Neuron (in vitro differentiated cells): ENCODE data around the gene SYCP2L.
A peak's percentile ranks its signal among the peaks of the same experiment; 100 is the strongest.
"Not testable (repeated sequence)": the region's sequence is repeated elsewhere in the genome, so short reads cannot be mapped to it uniquely, and the experiment has no call there.

Experiments used
- H2AFZ ChIP-seq: one replicate; pipeline ENCODE4 v1.6.1; 2013; ENCODE audit warnings: low read depth, mild to moderate bottlenecking, inconsistent platforms, low read length, moderate library complexity
- H3K27me3 ChIP-seq: one replicate; pipeline ENCODE4 v1.6.1; 2013; ENCODE audit warnings: low read length; ENCODE audit not compliant: insufficient read depth
- H3K36me3 ChIP-seq: one replicate; pipeline ENCODE4 v1.6.1; 2013; ENCODE audit warnings: low read length; ENCODE audit not compliant: insufficient read depth
- H3K4me1 ChIP-seq: one replicate; pipeline ENCODE4 v1.6.1; 2013; ENCODE audit warnings: low read length; ENCODE audit not compliant: insufficient read depth
- H3K4me3 ChIP-seq: 2 replicates; pipeline ENCODE4 v1.5.1; 2013; ENCODE audit warnings: mild to moderate bottlenecking, low read length, moderate library complexity
- H3K9me3 ChIP-seq: one replicate; pipeline ENCODE4 v1.6.1; 2013; ENCODE audit warnings: low read length

SYCP2L gene

GRCh38 chr6:10883312-10884244, 3.3 kb upstream of the SYCP2L start:
- Histone ChIP-seq H2AFZ (no peak overlapping the region), H3K4me1 (peaks cover 9% of the 10 kb centered on the region), H3K27me3 (peaks cover 62% of the 10 kb centered on the region), H3K36me3 (no peaks in the 10 kb centered on the region), H3K9me3 (peaks cover 6% of the 10 kb centered on the region), H3K4me3 (no peak overlapping the region)

GRCh38 chr6:10884245-10884972, 2.4 kb upstream of the SYCP2L start:
- H3K9me3 ChIP-seq: peaks cover 6% of the 10 kb centered on the region
- H3K4me1 ChIP-seq: peaks cover 9% of the 10 kb centered on the region
- H2AFZ ChIP-seq: no peak overlapping the region
- no peaks in the 10 kb centered on the region for H3K36me3 ChIP-seq
- H3K27me3 ChIP-seq: peaks cover 54% of the 10 kb centered on the region
- H3K4me3 ChIP-seq: no peak overlapping the region

GRCh38 chr6:10886365-10886690, 524 bp upstream of the SYCP2L start:
- not testable (repeated sequence) for H3K4me1 ChIP-seq, H3K36me3 ChIP-seq, H3K9me3 ChIP-seq
- Histone ChIP-seq H3K27me3 (peaks cover 36% of the 10 kb centered on the region), H2AFZ (peak overlapping the region; percentile 57), H3K4me3 (peak overlapping the region; percentile 63)

- H3K36me3 ChIP-seq: peaks cover 2% of the 10 kb centered on the region
- peaks cover 2% of the 10 kb centered on the region for H3K9me3 ChIP-seq
- H3K27me3 ChIP-seq: no peaks in the 10 kb centered on the region
- no peaks in the 10 kb centered on the region for H3K4me1 ChIP-seq
- H3K4me3 ChIP-seq: no peak overlapping the region
- H2AFZ ChIP-seq: no peak overlapping the region
Measured at GRCh38 chr6:10890151-10890550, 3.3 kb downstream of the SYCP2L start.

GRCh38 chr6:10891960-10892359, 5.1 kb downstream of the SYCP2L start:
- Histone ChIP-seq H3K4me3 (no peak overlapping the region), H3K27me3 (no peaks in the 10 kb centered on the region), H3K36me3 (peaks cover 2% of the 10 kb centered on the region), H3K9me3 (peaks cover 2% of the 10 kb centered on the region), H2AFZ (no peak overlapping the region), H3K4me1 (no peaks in the 10 kb centered on the region)

- no peak overlapping the region for H3K4me3 ChIP-seq
- H3K4me1 ChIP-seq: no peaks in the 10 kb centered on the region
- H3K27me3 ChIP-seq: no peaks in the 10 kb centered on the region
Measured at GRCh38 chr6:10894958-10895357, 8.1 kb downstream of the SYCP2L start.

GRCh38 chr6:10896691-10897090, 9.8 kb downstream of the SYCP2L start:
- no peaks in the 10 kb centered on the region for H3K27me3 ChIP-seq
- peaks cover 2% of the 10 kb centered on the region for H3K36me3 ChIP-seq
- H2AFZ ChIP-seq: no peak overlapping the region
- H3K9me3 ChIP-seq: no peaks in the 10 kb centered on the region
- H3K4me3 ChIP-seq: no peak overlapping the region
- no peaks in the 10 kb centered on the region for H3K4me1 ChIP-seq

More at GRCh38 chr6:10894958-10895357, 8.1 kb downstream of the SYCP2L start:
- H2AFZ ChIP-seq: no peak overlapping the region
- H3K9me3 ChIP-seq: peaks cover 2% of the 10 kb centered on the region
- peaks cover 2% of the 10 kb centered on the region for H3K36me3 ChIP-seq

GRCh38 chr6:10901770-10902169, 14.9 kb downstream of the SYCP2L start:
- H2AFZ ChIP-seq: no peak overlapping the region
- H3K4me3 ChIP-seq: no peak overlapping the region
- H3K36me3 ChIP-seq: no peaks in the 10 kb centered on the region
- no peaks in the 10 kb centered on the region for H3K27me3 ChIP-seq
- no peaks in the 10 kb centered on the region for H3K4me1 ChIP-seq
- H3K9me3 ChIP-seq: no peaks in the 10 kb centered on the region

GRCh38 chr6:10904015-10904414, 17.2 kb downstream of the SYCP2L start:
- H3K4me1 ChIP-seq: no peaks in the 10 kb centered on the region
- H3K27me3 ChIP-seq: no peaks in the 10 kb centered on the region
- H3K36me3 ChIP-seq: no peaks in the 10 kb centered on the region
- H2AFZ ChIP-seq: no peak overlapping the region
- H3K4me3 ChIP-seq: no peak overlapping the region
- H3K9me3 ChIP-seq: no peaks in the 10 kb centered on the region

- Histone ChIP-seq H2AFZ (no peak overlapping the region), H3K4me1 (no peaks in the 10 kb centered on the region), H3K4me3 (no peak overlapping the region), H3K36me3 (no peaks in the 10 kb centered on the region), H3K27me3 (no peaks in the 10 kb centered on the region), H3K9me3 (peaks cover 2% of the 10 kb centered on the region)
Measured at GRCh38 chr6:10908228-10908627, 21.4 kb downstream of the SYCP2L start.

- not testable (repeated sequence) for H2AFZ ChIP-seq, H3K27me3 ChIP-seq, H3K4me3 ChIP-seq, H3K9me3 ChIP-seq, H3K36me3 ChIP-seq, H3K4me1 ChIP-seq
Measured at GRCh38 chr6:10919520-10919919, 32.7 kb downstream of the SYCP2L start.

- H3K4me3 ChIP-seq: no peak overlapping the region
- H3K27me3 ChIP-seq: no peaks in the 10 kb centered on the region
- no peak overlapping the region for H2AFZ ChIP-seq
- no peaks in the 10 kb centered on the region for H3K36me3 ChIP-seq
- no peaks in the 10 kb centered on the region for H3K4me1 ChIP-seq
- peaks cover 2% of the 10 kb centered on the region for H3K9me3 ChIP-seq
Measured at GRCh38 chr6:10933126-10933525, 46.3 kb downstream of the SYCP2L start.

- Histone ChIP-seq H3K4me1 (no peaks in the 10 kb centered on the region), H3K27me3 (no peaks in the 10 kb centered on the region), H3K9me3 (peaks cover 2% of the 10 kb centered on the region), H2AFZ (no peak overlapping the region), H3K36me3 (no peaks in the 10 kb centered on the region), H3K4me3 (no peak overlapping the region)
Measured at GRCh38 chr6:10939840-10940239, 53.0 kb downstream of the SYCP2L start.
